SK-N-SH (cell line): ENCODE data around the gene SLX4IP. TPM values are rescaled to one million over a fixed set of nuclear protein-coding genes. Genes with fewer than 3 reads are reported as not detected.

Experiments used
- CTCF ChIA-PET: fragments of 300-600, 350-600 bp; formaldehyde crosslinking; extraction: SDS; loops from one replicate; lab custom pipeline; 2021; lab: Yijun Ruan, JAX
- POLR2A ChIA-PET: fragments of 350-600 bp; sonication (Branson Sonifier 250); formaldehyde crosslinking; extraction: SDS; loops from one replicate; lab custom pipeline; 2020; ENCODE audit warnings: antibody characterized with exemption, inconsistent platforms; lab: Yijun Ruan, JAX
- DNase-seq: peaks from one replicate; pipeline ENCODE4 v3.0.0; 2012
- H2AFZ ChIP-seq: fragments of 200-600 bp; sonication (generic); 2 replicates; pipeline ENCODE4 v1.8.1; 2016; ENCODE audit warnings: antibody characterized with exemption, mild to moderate bottlenecking, low read depth
- H3F3A ChIP-seq: fragments of 200-600 bp; sonication (generic); replicated peaks from 2 replicates; pipeline ENCODE3; 2016; ENCODE audit warnings: antibody characterized with exemption, mild to moderate bottlenecking; ENCODE audit not compliant: insufficient read depth
- H3K27ac ChIP-seq, 2 experiments: fragments of 200-500 bp in 1 of 2; fragments of 200-600 bp in 1 of 2; sonication (Bioruptor generic) in 1 of 2; sonication (generic), shearing (Covaris generic) in 1 of 2; 2 replicates each; pipeline versions ENCODE4 v1.5.1 to v1.6.1; 2014 to 2016; ENCODE audit warnings: low read depth in 2 of 2, inconsistent platforms in 1 of 2, low read length in 1 of 2, mild to moderate bottlenecking in 1 of 2, mixed read lengths in 1 of 2
- H3K27me3 ChIP-seq: fragments of 200-600 bp; sonication (generic), shearing (Covaris generic); 2 replicates; pipeline ENCODE4 v1.6.1; 2016; ENCODE audit warnings: mixed run types; ENCODE audit not compliant: insufficient read depth
- H3K36me3 ChIP-seq, 2 experiments: fragments of 200-500 bp in 1 of 2; fragments of 200-600 bp in 1 of 2; sonication (Bioruptor generic) in 1 of 2; sonication (generic) in 1 of 2; replicated peaks in 1 of 2; 2 replicates each; pipeline versions ENCODE3 to v1.5.1; 2014 to 2016; ENCODE audit warnings: low read length in 1 of 2, mild to moderate bottlenecking in 1 of 2; ENCODE audit not compliant: insufficient read depth in 2 of 2, control insufficient read depth in 1 of 2
- H3K4me1 ChIP-seq, 2 experiments: fragments of 200-500 bp in 1 of 2; fragments of 200-600 bp in 1 of 2; sonication (Bioruptor generic) in 1 of 2; sonication (generic), shearing (Covaris generic) in 1 of 2; 2 replicates each; pipeline versions ENCODE4 v1.5.1 to v1.6.1; 2014 to 2016; ENCODE audit warnings: low read depth in 1 of 2, low read length in 1 of 2, mixed run types in 1 of 2; ENCODE audit not compliant: insufficient read depth in 2 of 2, control insufficient read depth in 1 of 2
- H3K4me2 ChIP-seq: fragments of 200-600 bp; sonication (generic), shearing (Covaris generic); 2 replicates; pipeline ENCODE4 v1.6.1; 2017; ENCODE audit warnings: mixed run types
- H3K4me3 ChIP-seq, 2 experiments: fragments of 200-500 bp in 1 of 2; fragments of 200-600 bp in 1 of 2; sonication (Bioruptor generic) in 1 of 2; sonication (generic), shearing (Covaris generic) in 1 of 2; 2 replicates each; pipeline versions ENCODE4 v1.5.1 to v1.8.1; 2014 to 2016; ENCODE audit warnings: low read depth in 2 of 2, inconsistent platforms in 1 of 2, low read length in 1 of 2, mild to moderate bottlenecking in 1 of 2, mixed read lengths in 1 of 2, moderate library complexity in 1 of 2
- H3K79me2 ChIP-seq: fragments of 200-600 bp; sonication (generic); 2 replicates; pipeline ENCODE4 v1.8.1; 2017; ENCODE audit warnings: mild to moderate bottlenecking; ENCODE audit not compliant: insufficient read depth
- H3K9ac ChIP-seq: fragments of 200-600 bp; sonication (generic); 2 replicates; pipeline ENCODE4 v1.6.1; 2017; ENCODE audit warnings: mixed run types
- H3K9me2 ChIP-seq: fragments of 200-600 bp; sonication (generic); 2 replicates; pipeline ENCODE4 v1.6.1; 2017; ENCODE audit warnings: mixed run types
- H3K9me3 ChIP-seq: fragments of 200-600 bp; sonication (generic); 2 replicates; pipeline ENCODE4 v1.6.1; 2017; ENCODE audit warnings: mixed run types, mild to moderate bottlenecking, moderate library complexity
- H4K20me1 ChIP-seq: fragments of 200-600 bp; sonication (generic); 2 replicates; pipeline ENCODE4 v1.6.1; 2017; ENCODE audit warnings: mild to moderate bottlenecking, mixed run types; ENCODE audit not compliant: insufficient read depth
- EP300 ChIP-seq, 2 experiments: IDR thresholded peaks; 2 replicates each; pipeline versions ENCODE4 v1.4.0 to v1.6.1; 2012; ENCODE audit warnings: borderline replicate concordance in 1 of 2, low read depth in 1 of 2, low read length in 1 of 2
- FOSL2 ChIP-seq: IDR thresholded peaks from 2 replicates; pipeline ENCODE4 v1.4.0; 2012; ENCODE audit warnings: low read depth, mild to moderate bottlenecking, moderate library complexity, borderline replicate concordance
- FOXJ3 ChIP-seq: sonication (generic); formaldehyde crosslinking; IDR thresholded peaks from 2 replicates; pipeline ENCODE4 v1.5.1; 2020; ENCODE audit warnings: mild to moderate bottlenecking, missing genetic modification reagents
- GATA2 ChIP-seq: sonication (generic); formaldehyde crosslinking; IDR thresholded peaks from 2 replicates; pipeline ENCODE4 v1.5.0; 2020; ENCODE audit warnings: mild to moderate bottlenecking, missing genetic modification reagents
- NFIC ChIP-seq: IDR thresholded peaks from 2 replicates; pipeline ENCODE4 v1.4.0; 2012; ENCODE audit warnings: borderline replicate concordance
- RCOR1 ChIP-seq: fragments of 150-350 bp; IDR thresholded peaks from 2 replicates; pipeline ENCODE4 v1.6.1; 2017; ENCODE audit warnings: antibody characterized with exemption, low read length
- RXRA ChIP-seq: IDR thresholded peaks from 2 replicates; pipeline ENCODE4 v1.4.0; 2012; ENCODE audit warnings: low read depth, mild to moderate bottlenecking, borderline replicate concordance
- SIN3A ChIP-seq: IDR thresholded peaks from 2 replicates; pipeline ENCODE4 v1.6.1; 2012; ENCODE audit warnings: low read depth, mild to moderate bottlenecking, low read length, moderate library complexity, borderline replicate concordance
- TAF1 ChIP-seq: IDR thresholded peaks from 2 replicates; pipeline ENCODE4 v1.6.1; 2012; ENCODE audit warnings: low read depth, mild to moderate bottlenecking, low read length, moderate library complexity, borderline replicate concordance
- TCF12 ChIP-seq: IDR thresholded peaks from 2 replicates; pipeline ENCODE4 v1.4.0; 2012
- TEAD4 ChIP-seq: IDR thresholded peaks from 2 replicates; pipeline ENCODE4 v1.4.0; 2012; ENCODE audit warnings: mild to moderate bottlenecking, borderline replicate concordance; ENCODE audit not compliant: insufficient read depth
- YY1 ChIP-seq: IDR thresholded peaks from 2 replicates; pipeline ENCODE4 v1.4.0; 2012; ENCODE audit warnings: low read depth, mild to moderate bottlenecking
- whole genome bisulfite sequencing: methylation state at CpG from one replicate; pipeline ENCODE4 v1.1.6; 2017; ENCODE audit warnings: low lambda C conversion rate; 5-methylcytosine and 5-hydroxymethylcytosine counted together
- polyA plus RNA-seq, 3 experiments: library from polyadenylated mRNA; depleted of rRNA; stranded (reverse); fragments of >200 nt; gene quantifications; 2 replicates each; pipeline ENCODE4 v1.2.3, GENCODE V29; 2012
- TF ChIP-seq, protein P1 (sequence below): fragments of 200-600 bp; sonication (generic); IDR thresholded peaks from 2 replicates; pipeline ENCODE4 v1.6.1; 2017; ENCODE audit warnings: antibody characterized with exemption, mild to moderate bottlenecking, moderate library complexity
- TF ChIP-seq, protein P2 (sequence below): IDR thresholded peaks from 2 replicates; pipeline ENCODE4; 2012
- TF ChIP-seq, protein P3 (sequence below): IDR thresholded peaks from 2 replicates; pipeline ENCODE4 v1.4.0; 2012; ENCODE audit warnings: low read depth
- TF ChIP-seq, protein P4 (sequence below): IDR thresholded peaks from 2 replicates; pipeline ENCODE4 v1.6.1; 2012; ENCODE audit warnings: mild to moderate bottlenecking, low read depth, low read length, moderate library complexity

The SLX4IP gene
- polyA plus RNA-seq, 1 of the 3 experiments (the other 2 are of a cell fraction) = 1.3 TPM

DNA sequence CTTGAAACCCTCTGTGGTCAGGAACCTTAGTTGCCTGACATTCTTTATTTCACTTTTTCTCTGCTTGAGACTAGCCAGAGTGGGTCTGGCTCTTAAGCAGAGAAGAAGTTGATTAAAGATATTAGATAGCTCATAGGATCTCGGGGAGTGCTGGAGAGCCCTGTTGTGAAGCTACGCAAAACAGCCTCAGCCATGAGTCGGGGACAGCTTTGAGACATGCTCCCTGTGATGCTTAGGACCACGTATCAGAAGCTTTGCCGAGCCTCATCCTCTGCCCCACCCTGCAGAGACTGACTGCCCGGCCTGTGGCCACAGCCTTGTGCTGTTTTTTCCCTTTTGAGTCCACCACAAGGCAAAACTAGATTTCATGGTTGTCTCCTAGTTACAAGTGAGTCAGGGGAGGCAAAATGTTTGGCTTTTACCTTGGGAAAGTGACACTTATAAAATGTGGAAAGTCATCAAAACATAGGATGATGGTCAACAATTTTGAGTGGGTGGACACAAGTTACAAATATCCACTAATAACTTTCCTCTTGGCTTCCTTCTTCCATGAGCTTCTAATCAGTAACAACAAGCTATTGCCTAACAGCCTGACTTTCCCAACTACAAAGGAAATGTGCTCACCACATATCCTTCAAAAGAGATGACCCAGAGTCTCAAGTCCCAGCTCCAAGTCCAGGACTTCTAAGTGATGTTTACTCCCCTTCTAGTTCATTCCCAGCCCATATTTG is 130.3 kb downstream of the SLX4IP start (continued):
- TF ChIP-seq TAF1 (no peak), GATA2 (CRISPR knock-in tag) (no peak), RCOR1 (no peak), EP300 (IDR thresholded peaks at IDR 0.05; ENCODE audit: borderline replicate concordance in 1 of 2, low read depth in 1 of 2, low read length in 1 of 2) (no peak), SIN3A (no peak)
- TF ChIP-seq, all 33 proteins: peak for 0

DNA sequence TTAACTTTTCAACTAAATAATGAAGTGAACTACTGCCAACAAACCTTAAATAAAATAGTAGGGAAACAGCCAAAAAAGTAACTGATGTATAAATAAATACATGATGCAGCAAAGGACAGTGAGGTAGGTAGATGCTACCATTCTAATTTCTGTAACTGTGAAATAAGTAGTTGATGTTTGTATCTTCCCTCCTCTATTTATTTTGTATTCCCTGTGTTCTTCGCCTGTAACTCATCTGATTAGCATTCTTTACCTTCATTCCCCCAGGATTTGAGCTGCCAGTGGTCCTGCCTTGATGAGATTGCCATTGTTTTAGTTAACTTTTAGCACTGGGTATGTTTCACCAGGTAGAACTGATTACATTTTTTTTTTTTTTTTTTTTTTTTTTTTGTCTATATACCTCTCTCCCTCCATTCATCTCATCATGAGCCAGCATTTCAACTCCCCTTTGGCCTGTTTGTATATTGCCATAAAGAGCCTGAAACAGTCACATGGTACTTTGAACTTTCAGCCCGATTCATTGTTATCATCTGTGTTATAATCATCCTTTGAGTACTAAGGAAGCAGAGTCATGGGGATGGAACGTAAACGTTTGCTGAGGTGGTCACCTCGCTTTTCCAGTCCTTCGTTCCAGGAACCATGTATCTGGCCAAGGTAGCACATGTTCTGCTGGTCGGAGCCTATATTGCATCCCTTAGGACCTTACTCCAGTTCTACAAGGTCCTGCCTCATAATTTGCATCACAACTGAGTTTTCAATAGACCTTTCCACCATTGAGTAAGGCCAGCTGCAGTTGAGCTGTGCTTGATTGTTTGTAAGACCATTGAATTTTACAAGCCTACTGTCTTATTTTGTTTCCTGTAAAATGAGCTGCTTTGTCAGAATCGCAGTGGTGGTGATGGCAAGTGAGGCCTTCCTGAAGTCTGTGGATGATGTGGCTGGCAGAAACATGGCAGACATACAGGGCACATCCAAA is 131.1 kb downstream of the SLX4IP start:
- ChIA-PET POLR2A (no interaction called here), CTCF (interaction anchor here (1.4 kb wide), 1 partner anchor 9 kb away, joined by 3 read pairs; no protein-coding TSS in a partner anchor)
- no peak overlapping the region for H3K4me3 ChIP-seq
- H3K4me2 ChIP-seq = no peak overlapping the region
- DNase-seq = no peak
- H3K9ac ChIP-seq = no peak overlapping the region
- no peaks in the 10 kb centered on the region for H3K9me2 ChIP-seq
- H3K27me3 ChIP-seq = no peaks in the 10 kb centered on the region
- H2AFZ ChIP-seq = no peak overlapping the region
- TF ChIP-seq, protein P1, sequence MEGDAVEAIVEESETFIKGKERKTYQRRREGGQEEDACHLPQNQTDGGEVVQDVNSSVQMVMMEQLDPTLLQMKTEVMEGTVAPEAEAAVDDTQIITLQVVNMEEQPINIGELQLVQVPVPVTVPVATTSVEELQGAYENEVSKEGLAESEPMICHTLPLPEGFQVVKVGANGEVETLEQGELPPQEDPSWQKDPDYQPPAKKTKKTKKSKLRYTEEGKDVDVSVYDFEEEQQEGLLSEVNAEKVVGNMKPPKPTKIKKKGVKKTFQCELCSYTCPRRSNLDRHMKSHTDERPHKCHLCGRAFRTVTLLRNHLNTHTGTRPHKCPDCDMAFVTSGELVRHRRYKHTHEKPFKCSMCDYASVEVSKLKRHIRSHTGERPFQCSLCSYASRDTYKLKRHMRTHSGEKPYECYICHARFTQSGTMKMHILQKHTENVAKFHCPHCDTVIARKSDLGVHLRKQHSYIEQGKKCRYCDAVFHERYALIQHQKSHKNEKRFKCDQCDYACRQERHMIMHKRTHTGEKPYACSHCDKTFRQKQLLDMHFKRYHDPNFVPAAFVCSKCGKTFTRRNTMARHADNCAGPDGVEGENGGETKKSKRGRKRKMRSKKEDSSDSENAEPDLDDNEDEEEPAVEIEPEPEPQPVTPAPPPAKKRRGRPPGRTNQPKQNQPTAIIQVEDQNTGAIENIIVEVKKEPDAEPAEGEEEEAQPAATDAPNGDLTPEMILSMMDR = no peak
- TF ChIP-seq, protein P2, sequence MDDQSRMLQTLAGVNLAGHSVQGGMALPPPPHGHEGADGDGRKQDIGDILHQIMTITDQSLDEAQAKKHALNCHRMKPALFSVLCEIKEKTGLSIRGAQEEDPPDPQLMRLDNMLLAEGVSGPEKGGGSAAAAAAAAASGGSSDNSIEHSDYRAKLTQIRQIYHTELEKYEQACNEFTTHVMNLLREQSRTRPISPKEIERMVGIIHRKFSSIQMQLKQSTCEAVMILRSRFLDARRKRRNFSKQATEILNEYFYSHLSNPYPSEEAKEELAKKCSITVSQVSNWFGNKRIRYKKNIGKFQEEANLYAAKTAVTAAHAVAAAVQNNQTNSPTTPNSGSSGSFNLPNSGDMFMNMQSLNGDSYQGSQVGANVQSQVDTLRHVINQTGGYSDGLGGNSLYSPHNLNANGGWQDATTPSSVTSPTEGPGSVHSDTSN = no peak
- TF ChIP-seq, protein P3, sequence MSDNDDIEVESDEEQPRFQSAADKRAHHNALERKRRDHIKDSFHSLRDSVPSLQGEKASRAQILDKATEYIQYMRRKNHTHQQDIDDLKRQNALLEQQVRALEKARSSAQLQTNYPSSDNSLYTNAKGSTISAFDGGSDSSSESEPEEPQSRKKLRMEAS = no peak
- TF ChIP-seq TAF1 (no peak), GATA2 (CRISPR knock-in tag) (no peak), TCF12 (no peak), FOXJ3 (no peak), YY1 (no peak), NFIC (no peak), RXRA (no peak), TEAD4 (no peak), FOSL2 (no peak)
- TF ChIP-seq, protein P4, sequence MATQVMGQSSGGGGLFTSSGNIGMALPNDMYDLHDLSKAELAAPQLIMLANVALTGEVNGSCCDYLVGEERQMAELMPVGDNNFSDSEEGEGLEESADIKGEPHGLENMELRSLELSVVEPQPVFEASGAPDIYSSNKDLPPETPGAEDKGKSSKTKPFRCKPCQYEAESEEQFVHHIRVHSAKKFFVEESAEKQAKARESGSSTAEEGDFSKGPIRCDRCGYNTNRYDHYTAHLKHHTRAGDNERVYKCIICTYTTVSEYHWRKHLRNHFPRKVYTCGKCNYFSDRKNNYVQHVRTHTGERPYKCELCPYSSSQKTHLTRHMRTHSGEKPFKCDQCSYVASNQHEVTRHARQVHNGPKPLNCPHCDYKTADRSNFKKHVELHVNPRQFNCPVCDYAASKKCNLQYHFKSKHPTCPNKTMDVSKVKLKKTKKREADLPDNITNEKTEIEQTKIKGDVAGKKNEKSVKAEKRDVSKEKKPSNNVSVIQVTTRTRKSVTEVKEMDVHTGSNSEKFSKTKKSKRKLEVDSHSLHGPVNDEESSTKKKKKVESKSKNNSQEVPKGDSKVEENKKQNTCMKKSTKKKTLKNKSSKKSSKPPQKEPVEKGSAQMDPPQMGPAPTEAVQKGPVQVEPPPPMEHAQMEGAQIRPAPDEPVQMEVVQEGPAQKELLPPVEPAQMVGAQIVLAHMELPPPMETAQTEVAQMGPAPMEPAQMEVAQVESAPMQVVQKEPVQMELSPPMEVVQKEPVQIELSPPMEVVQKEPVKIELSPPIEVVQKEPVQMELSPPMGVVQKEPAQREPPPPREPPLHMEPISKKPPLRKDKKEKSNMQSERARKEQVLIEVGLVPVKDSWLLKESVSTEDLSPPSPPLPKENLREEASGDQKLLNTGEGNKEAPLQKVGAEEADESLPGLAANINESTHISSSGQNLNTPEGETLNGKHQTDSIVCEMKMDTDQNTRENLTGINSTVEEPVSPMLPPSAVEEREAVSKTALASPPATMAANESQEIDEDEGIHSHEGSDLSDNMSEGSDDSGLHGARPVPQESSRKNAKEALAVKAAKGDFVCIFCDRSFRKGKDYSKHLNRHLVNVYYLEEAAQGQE = no peak
- H3K36me3 ChIP-seq = no peaks in the 10 kb centered on the region
- H4K20me1 ChIP-seq = no peaks in the 10 kb centered on the region
- H3K79me2 ChIP-seq = no peaks in the 10 kb centered on the region
- no peaks in the 10 kb centered on the region; a peak in 1 of 4 replicates for H3K4me1 ChIP-seq
- no peaks in the 10 kb centered on the region for H3F3A ChIP-seq
- 89% methylated on average over 7 of the region's 8 CpGs for WGBS
- no peak overlapping the region for H3K27ac ChIP-seq
- no peaks in the 10 kb centered on the region for H3K9me3 ChIP-seq
